Measurements from ENCODE around the gene STPG2.

Gene STPG2

GRCh38 chr4:97987019-97987648 lies 156.1 kb downstream of the STPG2 start:
- TF ChIP-seq CTCF (IDR thresholded peaks at IDR 0.05; ENCODE audit: borderline replicate concordance, control extremely low read depth, extremely low read depth, insufficient read depth, missing control alignments), result peak; percentile 12
- in situ Hi-C loops (cut with MboI; ENCODE audit: low sequenced_read_pairs, unreplicated experiment), result no loop called here
- peak; percentile 20 for DNase-seq (ENCODE audit: low spot score)

GRCh38 chr4:97984545-97985131 lies 158.6 kb downstream of the STPG2 start:
- no peak for DNase-seq (ENCODE audit: low spot score)
- TF ChIP-seq CTCF (IDR thresholded peaks at IDR 0.05; ENCODE audit: borderline replicate concordance, control extremely low read depth, extremely low read depth, insufficient read depth, missing control alignments), result peak; percentile 8
- in situ Hi-C loops (cut with MboI; ENCODE audit: low sequenced_read_pairs, unreplicated experiment), result no loop called here

- TF ChIP-seq CTCF (IDR thresholded peaks at IDR 0.05; ENCODE audit: borderline replicate concordance, control extremely low read depth, extremely low read depth, insufficient read depth, missing control alignments), result no peak
- DNase-seq (ENCODE audit: low spot score), result no peak
- in situ Hi-C loops (cut with MboI; ENCODE audit: low sequenced_read_pairs, unreplicated experiment), result no loop called here
Observed at GRCh38 chr4:97978791-97979488, 164.3 kb downstream of the STPG2 start.

- no peak for TF ChIP-seq CTCF (IDR thresholded peaks at IDR 0.05; ENCODE audit: borderline replicate concordance, control extremely low read depth, extremely low read depth, insufficient read depth, missing control alignments)
- DNase-seq (ENCODE audit: low spot score), result no peak
- in situ Hi-C loops (cut with MboI; ENCODE audit: low sequenced_read_pairs, unreplicated experiment), result no loop called here
Observed at GRCh38 chr4:97953171-97953941, 189.9 kb downstream of the STPG2 start.

GRCh38 chr4:97952763-97953162 lies 190.5 kb downstream of the STPG2 start:
- in situ Hi-C loops (cut with MboI; ENCODE audit: low sequenced_read_pairs, unreplicated experiment), result no loop called here
- no peak for DNase-seq (ENCODE audit: low spot score)
- no peak for TF ChIP-seq CTCF (IDR thresholded peaks at IDR 0.05; ENCODE audit: borderline replicate concordance, control extremely low read depth, extremely low read depth, insufficient read depth, missing control alignments)

GRCh38 chr4:97950836-97951235 lies 192.4 kb downstream of the STPG2 start:
- in situ Hi-C loops (cut with MboI; ENCODE audit: low sequenced_read_pairs, unreplicated experiment), result no loop called here
- no peak for TF ChIP-seq CTCF (IDR thresholded peaks at IDR 0.05; ENCODE audit: borderline replicate concordance, control extremely low read depth, extremely low read depth, insufficient read depth, missing control alignments)
- no peak for DNase-seq (ENCODE audit: low spot score)

Measured in GM13976 (cell line).